ENCODE data around the gene CHST6.

CHST6 gene

DNA sequence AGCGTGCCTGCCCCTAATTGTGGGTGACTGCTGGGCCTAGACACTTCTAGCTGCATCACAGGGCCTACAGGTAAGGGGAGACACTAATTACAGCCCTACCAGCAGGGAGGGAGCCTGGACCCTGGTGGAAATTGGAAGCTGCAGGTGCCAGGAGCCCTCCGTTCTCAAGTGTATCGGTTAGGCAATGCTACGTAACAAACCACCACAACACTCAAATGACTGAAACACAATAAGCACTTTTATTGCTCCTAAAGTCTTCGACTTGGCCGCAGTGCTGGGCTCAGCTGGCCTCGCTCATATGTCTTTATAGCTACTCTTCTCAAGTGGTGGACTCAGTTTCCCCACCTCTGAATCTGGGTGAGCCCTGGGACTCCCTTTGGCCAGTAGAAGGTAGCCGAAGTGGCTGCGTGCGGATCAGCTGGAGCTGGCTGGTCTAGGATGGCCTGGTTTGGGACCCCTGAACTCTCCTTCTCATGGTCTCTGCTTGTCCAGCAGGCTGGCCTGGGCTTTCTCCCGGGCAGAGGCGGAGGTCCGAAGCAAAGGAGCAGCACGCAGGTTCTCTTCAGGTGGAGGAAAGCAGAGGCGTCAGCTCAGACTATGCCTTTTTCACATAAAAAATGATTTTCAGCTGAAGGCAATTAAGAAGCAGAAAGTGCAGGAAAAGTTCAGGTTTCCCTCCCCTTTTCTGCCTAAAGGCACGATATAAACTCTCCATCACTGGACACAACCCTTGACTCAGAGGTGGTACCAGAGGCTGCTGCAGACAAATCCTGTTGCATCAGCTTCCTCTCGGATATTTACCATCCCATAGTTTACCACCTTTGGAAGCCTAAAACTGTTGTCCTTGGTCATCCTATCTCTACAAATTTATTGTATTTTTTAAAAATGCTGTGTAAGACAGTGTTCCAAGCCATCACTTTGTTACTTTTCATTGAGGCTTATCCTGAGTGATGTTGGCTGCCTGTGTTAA is 22.0 kb downstream of the CHST6 start:
- no peak for DNase-seq (ENCODE audit: low read depth)

GRCh38 chr16:75471723-75472633 is 23.3 kb downstream of the CHST6 start:
- TF ChIP-seq, protein P1, sequence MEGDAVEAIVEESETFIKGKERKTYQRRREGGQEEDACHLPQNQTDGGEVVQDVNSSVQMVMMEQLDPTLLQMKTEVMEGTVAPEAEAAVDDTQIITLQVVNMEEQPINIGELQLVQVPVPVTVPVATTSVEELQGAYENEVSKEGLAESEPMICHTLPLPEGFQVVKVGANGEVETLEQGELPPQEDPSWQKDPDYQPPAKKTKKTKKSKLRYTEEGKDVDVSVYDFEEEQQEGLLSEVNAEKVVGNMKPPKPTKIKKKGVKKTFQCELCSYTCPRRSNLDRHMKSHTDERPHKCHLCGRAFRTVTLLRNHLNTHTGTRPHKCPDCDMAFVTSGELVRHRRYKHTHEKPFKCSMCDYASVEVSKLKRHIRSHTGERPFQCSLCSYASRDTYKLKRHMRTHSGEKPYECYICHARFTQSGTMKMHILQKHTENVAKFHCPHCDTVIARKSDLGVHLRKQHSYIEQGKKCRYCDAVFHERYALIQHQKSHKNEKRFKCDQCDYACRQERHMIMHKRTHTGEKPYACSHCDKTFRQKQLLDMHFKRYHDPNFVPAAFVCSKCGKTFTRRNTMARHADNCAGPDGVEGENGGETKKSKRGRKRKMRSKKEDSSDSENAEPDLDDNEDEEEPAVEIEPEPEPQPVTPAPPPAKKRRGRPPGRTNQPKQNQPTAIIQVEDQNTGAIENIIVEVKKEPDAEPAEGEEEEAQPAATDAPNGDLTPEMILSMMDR (IDR thresholded peaks at IDR 0.05; ENCODE audit: low read length, missing control alignments), result peak; percentile 83
- no peak overlapping the region for H3K4me3 ChIP-seq (replicated peaks; ENCODE audit: low read depth, low read length)
- DNase-seq (ENCODE audit: low read depth), result peak; percentile 77

More for the DNA sequence above, 22.0 kb downstream of the CHST6 start:
- H3K4me3 ChIP-seq (replicated peaks; ENCODE audit: low read depth, low read length), result no peak overlapping the region
- TF ChIP-seq, protein P1 (IDR thresholded peaks at IDR 0.05; ENCODE audit: low read length, missing control alignments), result no peak

GRCh38 chr16:75466760-75467159 is 28.5 kb downstream of the CHST6 start:
- TF ChIP-seq, protein P1 (IDR thresholded peaks at IDR 0.05; ENCODE audit: low read length, missing control alignments), result no peak
- H3K4me3 ChIP-seq (replicated peaks; ENCODE audit: low read depth, low read length), result no peak overlapping the region
- no peak for DNase-seq (ENCODE audit: low read depth)

- H3K4me3 ChIP-seq (replicated peaks; ENCODE audit: low read depth, low read length), result peak within 1 kb of the TSS; percentile 67
- TF ChIP-seq, protein P1 (IDR thresholded peaks at IDR 0.05; ENCODE audit: low read length, missing control alignments), result peak; percentile 100
- DNase-seq (ENCODE audit: low read depth), result peak; percentile 99
These were observed 30.9 kb downstream of the CHST6 start, which contains the start of gene TMEM170A for GRCh38 chr16:75464122-75464918. TMEM170A (minus strand) TSS chr16:75464689; CDS start chr16:75464600, 89 bp downstream.

GRCh38 chr16:75463389-75464121 is 31.7 kb downstream of the CHST6 start:
- H3K4me3 ChIP-seq (replicated peaks; ENCODE audit: low read depth, low read length), result peak overlapping the region; percentile 67
- peak; percentile 17 for DNase-seq (ENCODE audit: low read depth)

GRCh38 chr16:75462806-75463205 is 32.4 kb downstream of the CHST6 start:
- no peak for DNase-seq (ENCODE audit: low read depth)
- TF ChIP-seq, protein P1 (IDR thresholded peaks at IDR 0.05; ENCODE audit: low read length, missing control alignments), result no peak
- peak overlapping the region; percentile 67 for H3K4me3 ChIP-seq (replicated peaks; ENCODE audit: low read depth, low read length)
